ENCODE results near the gene TCF3.

DNA sequence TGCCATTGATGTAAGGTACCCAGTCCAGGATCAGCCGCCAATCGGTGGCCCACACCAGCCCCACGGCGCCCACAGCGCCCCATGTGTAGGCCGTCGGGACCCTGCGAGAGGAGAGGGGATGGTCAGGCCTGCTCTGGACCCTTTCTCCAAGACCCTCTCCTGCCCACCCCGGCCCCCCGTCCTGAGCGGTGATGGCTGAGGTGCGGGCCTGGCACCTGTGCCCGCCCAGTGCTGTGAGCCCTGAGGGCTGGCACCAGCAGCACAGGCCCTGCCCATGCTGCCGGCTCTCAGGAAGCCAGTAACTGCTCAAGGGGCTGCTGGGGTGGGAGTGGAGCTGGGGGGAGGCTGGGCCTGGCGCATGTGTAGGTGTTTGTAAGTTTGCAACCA, 53.0 kb downstream of the TCF3 start:
- TF ChIP-seq RAD21 (IDR thresholded peaks at IDR 0.05; ENCODE audit: low read depth) (no peak), EGR1 (IDR thresholded peaks at IDR 0.05) (no peak), EP300 (IDR thresholded peaks at IDR 0.05; ENCODE audit: borderline replicate concordance) (no peak), NFIC (IDR thresholded peaks at IDR 0.05) (no peak), CEBPB (IDR thresholded peaks at IDR 0.05) (no peak)
- TF ChIP-seq, protein P1, sequence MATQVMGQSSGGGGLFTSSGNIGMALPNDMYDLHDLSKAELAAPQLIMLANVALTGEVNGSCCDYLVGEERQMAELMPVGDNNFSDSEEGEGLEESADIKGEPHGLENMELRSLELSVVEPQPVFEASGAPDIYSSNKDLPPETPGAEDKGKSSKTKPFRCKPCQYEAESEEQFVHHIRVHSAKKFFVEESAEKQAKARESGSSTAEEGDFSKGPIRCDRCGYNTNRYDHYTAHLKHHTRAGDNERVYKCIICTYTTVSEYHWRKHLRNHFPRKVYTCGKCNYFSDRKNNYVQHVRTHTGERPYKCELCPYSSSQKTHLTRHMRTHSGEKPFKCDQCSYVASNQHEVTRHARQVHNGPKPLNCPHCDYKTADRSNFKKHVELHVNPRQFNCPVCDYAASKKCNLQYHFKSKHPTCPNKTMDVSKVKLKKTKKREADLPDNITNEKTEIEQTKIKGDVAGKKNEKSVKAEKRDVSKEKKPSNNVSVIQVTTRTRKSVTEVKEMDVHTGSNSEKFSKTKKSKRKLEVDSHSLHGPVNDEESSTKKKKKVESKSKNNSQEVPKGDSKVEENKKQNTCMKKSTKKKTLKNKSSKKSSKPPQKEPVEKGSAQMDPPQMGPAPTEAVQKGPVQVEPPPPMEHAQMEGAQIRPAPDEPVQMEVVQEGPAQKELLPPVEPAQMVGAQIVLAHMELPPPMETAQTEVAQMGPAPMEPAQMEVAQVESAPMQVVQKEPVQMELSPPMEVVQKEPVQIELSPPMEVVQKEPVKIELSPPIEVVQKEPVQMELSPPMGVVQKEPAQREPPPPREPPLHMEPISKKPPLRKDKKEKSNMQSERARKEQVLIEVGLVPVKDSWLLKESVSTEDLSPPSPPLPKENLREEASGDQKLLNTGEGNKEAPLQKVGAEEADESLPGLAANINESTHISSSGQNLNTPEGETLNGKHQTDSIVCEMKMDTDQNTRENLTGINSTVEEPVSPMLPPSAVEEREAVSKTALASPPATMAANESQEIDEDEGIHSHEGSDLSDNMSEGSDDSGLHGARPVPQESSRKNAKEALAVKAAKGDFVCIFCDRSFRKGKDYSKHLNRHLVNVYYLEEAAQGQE (IDR thresholded peaks at IDR 0.05; ENCODE audit: low read depth): no peak

Measured in Ishikawa (cell line).